Fibroblast of mammary gland (primary cell): ENCODE results near the gene IL27RA.

Experiments used
- DNase-seq: peaks from one replicate; pipeline ENCODE4 v3.0.0-alpha.2; 2010; ENCODE audit warnings: low read depth
- H3K4me3 ChIP-seq: 2 replicates; pipeline ENCODE4 v1.5.1; 2011; ENCODE audit warnings: low read depth, mild to moderate bottlenecking, low read length, moderate library complexity; ENCODE audit not compliant: control insufficient read depth
- CTCF ChIP-seq: conservative IDR thresholded peaks from 2 replicates; pipeline ENCODE4 v1.5.1; 2011; ENCODE audit warnings: low read depth, low read length, inconsistent platforms; ENCODE audit not compliant: control insufficient read depth, insufficient read depth

IL27RA gene

GRCh38 chr19:14054721-14055120 is 23.2 kb downstream of the IL27RA start:
- no peak for TF ChIP-seq CTCF
- H3K4me3 ChIP-seq, result no peak overlapping the region
- DNase-seq, result no peak

GRCh38 chr19:14055396-14055795 is 23.8 kb downstream of the IL27RA start:
- DNase-seq, result no peak
- TF ChIP-seq CTCF, result no peak

GRCh38 chr19:14056069-14056666 is 24.6 kb downstream of the IL27RA start:
- no peak for TF ChIP-seq CTCF
- no peak for DNase-seq
- no peak overlapping the region for H3K4me3 ChIP-seq

More at GRCh38 chr19:14055396-14055795, 23.8 kb downstream of the IL27RA start:
- H3K4me3 ChIP-seq, result no peak overlapping the region

- TF ChIP-seq CTCF, result no peak
- DNase-seq, result no peak
- H3K4me3 ChIP-seq, result no peak overlapping the region
Measured at GRCh38 chr19:14056741-14057356, 25.3 kb downstream of the IL27RA start.

GRCh38 chr19:14058182-14059092 is 26.9 kb downstream of the IL27RA start:
- no peak for DNase-seq
- H3K4me3 ChIP-seq, result no peak overlapping the region
- TF ChIP-seq CTCF, result no peak

- TF ChIP-seq CTCF, result peak; percentile 57
- no peak for DNase-seq
- H3K4me3 ChIP-seq, result no peak overlapping the region
Measured at GRCh38 chr19:14059093-14059480, 27.5 kb downstream of the IL27RA start.
